Ishikawa (cell line): ENCODE results near the gene PTPRM.

Source experiments
- EGR1 ChIP-seq: IDR thresholded peaks from 2 replicates; pipeline ENCODE4 v1.6.1; 2012
- EP300 ChIP-seq: IDR thresholded peaks from 2 replicates; pipeline ENCODE4 v1.6.1; 2012; ENCODE audit warnings: borderline replicate concordance
- RAD21 ChIP-seq: IDR thresholded peaks from 2 replicates; pipeline ENCODE4 v1.6.1; 2012; ENCODE audit warnings: low read depth
- TCF12 ChIP-seq: IDR thresholded peaks from 2 replicates; pipeline ENCODE4 v1.6.1; 2012; ENCODE audit warnings: low read depth
- TF ChIP-seq, protein P1 (sequence below): IDR thresholded peaks from 2 replicates; pipeline ENCODE4 v1.6.1; 2012; ENCODE audit warnings: low read depth, mild to moderate bottlenecking

DNA sequence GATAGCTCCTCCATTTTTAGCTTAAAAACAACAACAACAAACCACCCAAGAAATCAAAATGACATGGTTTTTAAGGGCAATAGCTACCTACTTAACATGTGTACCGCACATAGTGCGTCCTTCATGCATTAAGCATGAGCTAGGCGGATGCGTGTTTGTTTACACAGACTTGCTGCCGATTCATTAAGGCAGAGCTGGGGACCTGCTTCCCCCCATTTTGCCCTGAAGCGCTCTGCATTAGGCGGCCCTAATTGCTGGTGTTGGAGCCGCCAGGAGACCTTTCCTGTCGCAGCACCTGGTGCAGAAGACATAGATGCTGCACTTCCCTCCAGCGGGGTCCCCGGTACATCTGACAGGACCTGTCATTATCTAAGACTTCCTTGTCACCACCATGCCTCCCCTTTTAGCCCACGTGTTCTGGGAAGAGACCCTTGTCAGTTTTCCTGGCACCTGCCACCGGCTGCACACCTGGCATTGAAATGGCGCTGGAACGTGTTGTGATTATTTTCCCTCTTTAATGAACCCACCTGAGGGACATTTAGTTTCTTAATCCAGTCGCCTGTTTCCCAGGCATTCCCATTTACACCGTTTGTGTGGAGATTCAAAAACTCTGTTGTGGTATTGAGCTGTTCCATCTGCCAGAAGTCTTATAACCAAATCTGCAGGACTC is 781.1 kb downstream of the PTPRM start:
- no peak for TF ChIP-seq RAD21
- TF ChIP-seq, protein P1, sequence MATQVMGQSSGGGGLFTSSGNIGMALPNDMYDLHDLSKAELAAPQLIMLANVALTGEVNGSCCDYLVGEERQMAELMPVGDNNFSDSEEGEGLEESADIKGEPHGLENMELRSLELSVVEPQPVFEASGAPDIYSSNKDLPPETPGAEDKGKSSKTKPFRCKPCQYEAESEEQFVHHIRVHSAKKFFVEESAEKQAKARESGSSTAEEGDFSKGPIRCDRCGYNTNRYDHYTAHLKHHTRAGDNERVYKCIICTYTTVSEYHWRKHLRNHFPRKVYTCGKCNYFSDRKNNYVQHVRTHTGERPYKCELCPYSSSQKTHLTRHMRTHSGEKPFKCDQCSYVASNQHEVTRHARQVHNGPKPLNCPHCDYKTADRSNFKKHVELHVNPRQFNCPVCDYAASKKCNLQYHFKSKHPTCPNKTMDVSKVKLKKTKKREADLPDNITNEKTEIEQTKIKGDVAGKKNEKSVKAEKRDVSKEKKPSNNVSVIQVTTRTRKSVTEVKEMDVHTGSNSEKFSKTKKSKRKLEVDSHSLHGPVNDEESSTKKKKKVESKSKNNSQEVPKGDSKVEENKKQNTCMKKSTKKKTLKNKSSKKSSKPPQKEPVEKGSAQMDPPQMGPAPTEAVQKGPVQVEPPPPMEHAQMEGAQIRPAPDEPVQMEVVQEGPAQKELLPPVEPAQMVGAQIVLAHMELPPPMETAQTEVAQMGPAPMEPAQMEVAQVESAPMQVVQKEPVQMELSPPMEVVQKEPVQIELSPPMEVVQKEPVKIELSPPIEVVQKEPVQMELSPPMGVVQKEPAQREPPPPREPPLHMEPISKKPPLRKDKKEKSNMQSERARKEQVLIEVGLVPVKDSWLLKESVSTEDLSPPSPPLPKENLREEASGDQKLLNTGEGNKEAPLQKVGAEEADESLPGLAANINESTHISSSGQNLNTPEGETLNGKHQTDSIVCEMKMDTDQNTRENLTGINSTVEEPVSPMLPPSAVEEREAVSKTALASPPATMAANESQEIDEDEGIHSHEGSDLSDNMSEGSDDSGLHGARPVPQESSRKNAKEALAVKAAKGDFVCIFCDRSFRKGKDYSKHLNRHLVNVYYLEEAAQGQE = no peak
- TF ChIP-seq EGR1 = no peak
- TF ChIP-seq EP300 = no peak
- no peak for TF ChIP-seq TCF12
